HG02571 (cell line): ENCODE data around the gene FHL3.
A peak's percentile ranks its signal among the peaks of the same experiment; 100 is the strongest.
"Not testable (repeated sequence)": the region's sequence is repeated elsewhere in the genome, so short reads cannot be mapped to it uniquely, and the experiment has no call there.

ENCODE experiments used
- ATAC-seq: cut with Tn5 transposase; IDR thresholded peaks from one replicate; pipeline ENCODE4 v1.9.1; 2021; ENCODE audit warnings: mild to moderate bottlenecking, moderate library complexity; ENCODE audit not compliant: unreplicated experiment

Gene FHL3

DNA sequence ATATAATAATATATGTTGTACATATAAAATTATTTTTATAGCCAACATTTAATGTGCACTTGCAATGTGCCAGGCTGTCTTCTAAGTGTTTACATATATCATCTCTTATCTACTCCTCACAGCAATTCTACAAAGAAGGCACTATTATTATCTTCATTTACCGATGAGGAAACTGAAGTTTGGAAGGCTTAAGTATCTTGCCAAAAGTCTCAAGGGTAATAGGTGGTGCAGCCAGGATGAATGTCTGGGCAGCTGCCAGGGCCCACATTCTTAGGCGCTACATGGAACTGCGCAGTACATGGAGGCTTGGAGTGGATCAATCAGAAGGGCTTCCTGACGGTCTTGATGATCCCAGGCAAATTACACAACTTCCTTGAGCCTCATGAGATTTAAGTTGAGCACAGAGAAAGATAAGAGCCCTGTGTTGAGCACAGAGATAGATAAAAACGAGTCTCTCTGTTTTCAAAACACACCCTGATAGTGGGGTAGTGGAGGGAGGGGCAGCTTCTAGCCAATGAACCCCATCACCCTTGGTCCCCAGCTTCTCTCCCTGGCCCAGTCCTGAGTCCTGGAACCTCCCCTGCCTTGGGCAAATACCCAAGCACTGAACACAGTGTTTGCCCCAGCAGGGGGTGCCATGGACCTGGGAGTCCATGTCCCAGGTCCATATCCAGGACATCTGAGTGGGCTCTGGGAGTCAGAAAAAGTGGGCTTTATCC, 32.1 kb upstream of the FHL3 start:
- no peak for ATAC-seq

DNA sequence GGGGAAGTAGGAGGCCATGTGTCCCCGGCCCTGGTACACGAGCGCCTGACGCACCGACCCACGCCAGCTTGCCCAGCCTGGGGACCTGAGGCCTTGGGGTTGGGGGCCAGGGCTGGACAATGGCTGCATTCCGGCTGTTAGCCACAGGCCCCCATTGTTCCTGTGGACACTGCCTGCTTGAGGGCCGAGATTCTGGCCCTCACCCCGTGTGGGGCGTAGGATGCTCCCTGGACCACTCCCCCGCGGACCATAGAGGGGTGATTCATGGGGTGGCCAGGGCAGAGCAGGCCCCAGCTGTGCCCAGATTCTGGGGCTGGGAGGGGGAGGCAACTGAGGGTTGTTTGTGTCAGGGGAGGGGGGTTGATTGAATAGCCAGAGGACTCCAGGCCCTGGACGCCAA, 29.6 kb upstream of the FHL3 start:
- ATAC-seq: no peak

DNA sequence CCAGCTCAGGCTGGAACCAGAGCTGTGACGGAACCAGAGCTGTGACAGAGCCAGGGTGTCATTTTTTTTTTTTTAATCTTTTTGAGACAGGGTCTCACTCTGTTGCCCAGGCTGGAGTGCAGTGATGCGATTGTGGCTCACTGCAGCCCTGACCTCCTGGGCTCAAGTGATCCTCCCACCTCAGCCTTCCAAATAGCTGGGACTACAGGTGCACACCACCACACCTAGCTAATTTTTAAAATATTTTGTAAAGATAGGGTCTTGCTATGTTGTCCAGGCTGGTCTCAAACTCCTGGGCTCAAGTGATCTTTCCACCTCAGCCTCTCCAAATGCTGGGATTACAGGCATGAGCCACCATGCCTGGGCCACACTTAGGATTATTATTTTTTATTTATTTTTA, 27.7 kb upstream of the FHL3 start:
- not testable (repeated sequence) for ATAC-seq

DNA sequence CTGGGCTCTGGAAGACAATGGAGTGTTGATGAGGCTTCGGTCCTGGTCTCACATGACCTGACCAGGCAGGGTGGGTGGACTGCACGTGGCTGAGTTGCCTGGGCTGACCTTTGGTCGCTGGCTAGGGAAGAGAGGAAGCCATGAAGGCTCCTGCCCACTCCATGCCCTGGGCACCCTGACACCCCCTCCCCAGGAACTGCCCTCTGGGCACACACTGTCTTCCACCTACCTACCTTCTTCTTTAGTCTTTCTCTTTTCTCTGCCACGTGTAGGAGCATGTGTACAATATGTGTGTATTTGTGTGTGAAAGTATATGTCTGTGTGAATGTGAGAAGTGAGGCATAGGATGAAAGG, 26.2 kb upstream of the FHL3 start:
- no peak for ATAC-seq

DNA sequence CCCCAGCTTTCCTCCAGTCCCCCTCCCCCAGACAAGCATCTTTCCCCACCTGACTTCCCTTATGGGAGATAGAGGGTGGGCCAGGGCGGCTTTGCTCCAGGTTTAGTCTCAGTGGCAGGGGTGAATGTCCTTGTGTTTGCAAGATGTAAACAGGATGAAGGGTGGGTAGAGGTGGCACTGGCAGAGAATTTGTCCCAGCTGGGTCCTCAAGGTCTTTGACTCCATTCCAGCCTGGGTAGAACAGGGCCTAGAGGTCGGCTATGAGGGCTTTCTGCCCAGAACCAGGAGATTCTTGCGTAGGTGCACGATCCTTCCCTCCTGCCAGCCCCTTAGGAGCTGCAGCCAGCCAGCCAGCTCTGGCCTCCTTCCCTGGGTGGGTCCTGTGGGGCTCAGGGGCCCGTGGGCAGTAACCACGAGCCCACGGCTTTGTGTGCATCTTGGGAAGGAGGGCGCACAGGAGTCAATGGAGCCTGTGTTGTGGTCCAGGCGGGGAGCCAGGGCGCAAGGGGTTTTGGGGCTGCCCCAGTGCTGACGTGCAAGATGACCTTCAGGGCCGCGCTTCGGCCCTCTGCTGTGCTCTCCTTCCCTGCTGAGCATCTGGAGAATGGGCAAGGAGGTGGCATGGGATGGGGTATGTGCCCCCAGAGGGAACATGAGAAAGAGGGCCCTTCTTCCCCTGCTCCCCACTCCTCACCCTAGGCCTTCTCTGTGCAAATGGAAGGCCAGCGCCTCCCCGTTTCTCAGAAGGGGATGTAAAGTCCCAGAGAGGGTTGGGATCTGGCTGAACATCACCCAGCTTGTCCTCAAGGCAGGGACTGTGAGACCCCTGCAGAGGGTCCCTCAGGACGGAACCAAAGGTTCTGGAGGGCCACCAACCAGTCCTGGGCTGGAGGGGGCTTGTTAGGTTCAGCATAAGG, 25.5 kb upstream of the FHL3 start:
- no peak for ATAC-seq

DNA sequence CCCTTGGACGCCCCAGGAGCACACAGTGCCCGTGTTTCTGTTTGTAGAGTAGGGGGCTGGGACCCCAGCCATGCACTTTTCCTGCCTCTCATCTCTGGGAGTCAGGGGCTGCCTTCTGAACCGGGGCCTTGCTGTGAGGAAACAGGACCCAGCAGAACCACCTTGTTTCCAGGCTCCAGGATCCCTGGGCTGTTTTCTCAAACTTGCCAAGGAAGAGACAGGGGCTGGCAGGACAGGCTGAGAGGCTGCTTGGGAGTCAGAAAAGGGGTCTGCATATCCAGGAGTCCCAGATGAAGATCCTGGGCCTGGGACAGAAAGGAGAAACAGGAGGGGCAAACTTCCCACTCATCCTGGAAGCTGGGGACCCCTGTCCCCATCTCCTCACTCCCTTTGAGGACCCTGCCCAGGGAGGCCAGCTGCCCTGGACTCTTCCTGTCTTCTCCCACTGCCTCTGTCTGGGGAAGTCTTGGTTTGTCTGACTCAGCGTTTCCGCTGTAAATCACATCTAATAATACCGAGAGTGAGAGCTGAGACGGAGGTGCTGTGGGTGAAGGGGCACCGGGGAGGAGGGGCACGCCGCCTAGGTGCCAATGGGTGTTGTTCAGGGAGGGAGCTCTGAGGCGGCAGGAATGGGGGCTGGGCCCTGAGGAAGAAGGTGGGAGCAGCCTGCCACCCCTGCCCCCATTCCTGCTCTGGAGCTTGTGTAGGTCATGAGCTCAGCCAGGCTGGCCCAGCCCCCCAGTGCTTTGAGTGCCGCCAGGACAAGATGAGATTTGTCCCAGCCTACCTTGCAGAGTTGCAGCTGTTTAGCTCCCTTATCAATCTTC, 24.6 kb upstream of the FHL3 start:
- peak; percentile 37 for ATAC-seq

DNA sequence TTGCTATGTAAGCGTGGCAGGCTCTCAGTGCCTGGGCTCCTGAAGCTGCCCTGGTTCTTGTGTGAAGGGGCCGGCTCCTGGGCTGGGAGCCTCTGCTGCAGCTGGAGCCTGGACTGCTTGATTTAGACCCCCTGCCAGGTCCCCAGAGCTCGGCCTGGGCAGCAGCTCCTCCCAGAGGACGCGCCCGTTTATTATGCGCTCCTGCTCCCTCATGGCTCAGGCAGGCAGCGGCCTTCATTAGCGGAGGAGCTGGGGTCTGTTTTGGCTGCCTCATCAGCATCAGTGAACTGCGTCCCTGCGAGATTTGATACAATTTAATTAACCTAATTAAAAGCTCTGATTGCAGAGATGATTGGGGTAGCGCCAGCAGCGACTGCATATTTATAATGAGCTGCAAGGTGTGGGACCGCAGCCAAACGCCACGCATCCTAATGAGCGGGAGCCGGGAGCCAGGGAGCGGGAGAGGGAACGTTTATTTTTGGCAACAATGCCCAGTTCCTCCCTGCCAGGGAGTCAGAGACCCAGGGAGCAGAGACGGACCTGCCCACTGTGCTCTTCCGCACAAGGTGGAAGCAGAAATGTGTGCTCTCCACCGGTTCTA, 23.9 kb upstream of the FHL3 start:
- ATAC-seq: no peak

DNA sequence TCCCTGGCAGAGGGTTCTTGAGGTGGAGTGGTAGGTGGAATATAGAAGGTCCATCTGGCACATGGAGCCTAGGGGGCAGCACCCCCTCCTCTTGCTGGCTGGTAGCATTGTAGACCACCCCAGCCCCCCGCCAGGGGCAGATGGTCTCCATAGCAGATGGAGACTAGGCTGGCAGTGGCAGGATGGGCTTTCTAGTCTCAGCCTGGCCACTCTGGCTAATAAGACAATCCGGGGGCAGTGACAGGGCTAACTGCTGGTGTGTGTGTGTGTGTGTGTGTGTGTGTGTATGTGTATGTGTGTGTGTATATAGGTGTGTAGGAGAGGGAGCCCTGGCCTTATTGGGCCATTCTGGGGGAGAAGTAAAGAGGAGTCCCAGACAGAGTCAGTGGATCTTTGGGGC, 23.4 kb upstream of the FHL3 start:
- no peak for ATAC-seq

DNA sequence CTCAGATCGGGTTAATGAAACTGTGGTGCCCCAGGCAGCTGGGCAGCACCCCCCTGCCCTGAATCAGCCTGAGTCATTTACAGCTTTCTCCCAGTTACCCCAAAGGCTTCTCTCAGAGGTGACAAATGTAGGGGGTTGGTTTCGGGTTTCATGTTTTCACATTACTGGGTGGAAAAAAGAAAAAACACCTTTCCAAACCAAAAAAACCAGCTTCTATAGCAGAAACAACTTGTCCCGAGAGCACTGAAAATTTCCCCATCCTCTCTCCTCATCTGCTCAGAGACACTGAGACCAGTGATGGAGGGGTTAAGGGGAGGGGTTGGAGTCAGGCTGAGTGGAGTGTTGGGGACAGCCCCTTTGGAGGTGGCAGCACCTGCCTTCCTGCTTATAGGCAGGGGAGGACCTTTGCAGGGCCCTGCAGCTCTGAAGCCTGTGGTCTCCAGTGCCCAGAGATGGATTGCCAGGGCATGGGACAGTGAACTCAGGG, 22.8 kb upstream of the FHL3 start:
- ATAC-seq: peak; percentile 75

DNA sequence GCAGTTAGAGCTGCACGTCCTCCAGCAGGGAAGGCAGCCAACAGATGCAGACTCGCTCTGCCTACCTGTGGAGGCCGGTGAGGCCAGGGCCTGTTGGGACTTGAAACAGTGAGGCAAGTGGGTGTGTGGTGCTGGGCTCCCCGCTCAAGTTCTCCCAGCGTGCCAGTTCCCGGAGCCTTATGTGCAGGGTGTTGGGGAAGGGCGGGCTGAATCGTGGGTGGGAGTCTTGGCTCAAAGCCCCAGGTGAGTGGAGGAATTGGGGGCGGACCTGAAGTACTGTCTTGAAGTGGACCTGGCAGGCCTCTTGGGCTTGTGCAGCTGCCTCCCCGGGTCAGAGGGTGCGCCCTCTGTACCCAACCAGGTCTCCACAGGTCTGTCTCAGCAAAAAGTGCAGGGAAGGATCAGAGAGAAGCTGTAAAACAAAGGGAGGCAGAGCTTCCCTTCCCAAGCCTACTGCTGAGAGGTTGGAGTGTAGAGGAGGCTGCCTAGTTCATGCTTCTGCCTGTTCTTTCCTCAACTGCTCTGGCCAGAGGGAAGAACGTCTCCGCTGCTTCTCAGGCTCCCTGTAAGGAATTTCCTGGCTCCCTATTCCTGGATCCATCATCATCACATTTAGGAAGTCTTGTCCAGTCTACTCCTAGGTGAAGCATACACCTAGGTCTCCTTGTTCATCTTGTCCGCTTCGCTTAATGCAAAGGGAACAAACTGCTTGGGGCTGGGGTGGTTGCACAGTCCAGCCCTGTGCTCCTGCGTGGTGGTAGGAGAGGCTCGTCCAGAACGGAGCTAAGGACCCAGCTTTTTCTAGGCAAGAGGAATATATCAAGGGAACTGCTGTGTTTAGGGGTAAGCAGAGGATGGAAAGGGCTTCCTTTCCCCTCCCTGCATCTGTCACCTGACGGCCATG, 22.1 kb upstream of the FHL3 start:
- no peak for ATAC-seq

DNA sequence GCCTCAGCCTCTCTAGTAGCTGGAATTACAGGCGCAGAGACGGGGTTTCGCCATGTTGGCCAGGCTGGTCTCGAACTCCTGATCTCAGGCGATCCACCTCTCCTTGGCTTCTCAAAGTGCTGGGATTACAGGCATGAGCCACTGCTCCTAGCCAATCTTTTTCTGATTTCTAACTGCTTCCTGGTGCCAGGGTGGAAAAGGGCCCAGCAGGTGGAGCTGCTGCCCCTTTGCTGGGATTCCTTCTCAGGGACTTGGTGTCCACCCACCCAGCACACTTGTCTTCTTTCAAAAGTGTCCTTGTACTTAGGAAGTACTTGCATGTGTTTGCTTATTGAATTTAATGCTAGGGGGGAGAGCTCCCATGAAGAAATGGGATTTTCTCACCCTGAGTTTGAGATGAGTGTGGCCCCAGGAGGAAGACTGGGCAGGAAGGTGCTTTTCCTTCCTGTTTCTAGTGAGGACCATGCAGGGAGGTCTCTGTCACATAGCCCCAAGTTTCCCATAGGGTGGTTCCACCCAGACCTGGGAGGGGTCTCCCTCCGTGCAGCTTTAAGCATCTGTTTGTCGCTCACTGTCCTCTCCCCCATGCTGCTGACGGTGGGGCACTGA, 21.4 kb upstream of the FHL3 start:
- ATAC-seq: no peak

DNA sequence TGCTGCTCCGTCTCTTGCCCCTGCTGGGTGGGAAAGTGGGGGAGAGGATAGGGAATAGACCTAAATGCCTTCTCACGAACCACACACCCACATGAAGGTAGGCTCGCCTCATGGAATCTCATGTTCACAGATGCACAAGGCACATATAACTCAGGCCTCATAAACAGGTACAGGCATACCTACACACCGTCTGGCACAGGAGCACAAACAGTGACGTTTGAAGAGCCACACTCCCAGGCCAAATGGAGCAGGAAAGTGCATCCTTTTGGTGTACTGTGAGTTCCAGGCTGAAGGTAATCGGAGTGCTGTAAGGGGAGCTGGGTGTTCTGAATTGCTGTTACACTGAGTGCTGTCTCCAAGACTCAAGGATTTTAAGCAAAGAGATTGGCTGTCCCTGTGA, 20.4 kb upstream of the FHL3 start:
- ATAC-seq: no peak

DNA sequence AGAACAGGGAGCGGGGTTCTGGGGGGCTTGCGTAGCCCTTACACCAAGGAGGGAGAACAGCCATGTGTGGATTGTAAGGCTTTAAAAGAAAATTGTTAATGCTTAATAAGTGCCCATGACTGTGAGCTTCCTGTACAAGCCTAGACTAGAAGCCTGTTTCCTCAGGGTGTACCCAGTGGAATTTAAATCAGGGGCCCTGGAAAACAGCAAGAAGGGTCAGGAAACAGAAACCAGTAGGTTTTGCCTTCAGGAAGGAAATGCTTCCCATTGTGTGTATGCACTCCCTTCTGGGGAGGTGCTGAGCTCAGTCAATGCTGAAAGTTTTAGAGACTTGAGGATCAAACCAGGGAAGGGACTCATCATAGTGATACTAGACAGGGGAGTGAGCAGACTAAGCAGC, 19.9 kb upstream of the FHL3 start:
- ATAC-seq: no peak

DNA sequence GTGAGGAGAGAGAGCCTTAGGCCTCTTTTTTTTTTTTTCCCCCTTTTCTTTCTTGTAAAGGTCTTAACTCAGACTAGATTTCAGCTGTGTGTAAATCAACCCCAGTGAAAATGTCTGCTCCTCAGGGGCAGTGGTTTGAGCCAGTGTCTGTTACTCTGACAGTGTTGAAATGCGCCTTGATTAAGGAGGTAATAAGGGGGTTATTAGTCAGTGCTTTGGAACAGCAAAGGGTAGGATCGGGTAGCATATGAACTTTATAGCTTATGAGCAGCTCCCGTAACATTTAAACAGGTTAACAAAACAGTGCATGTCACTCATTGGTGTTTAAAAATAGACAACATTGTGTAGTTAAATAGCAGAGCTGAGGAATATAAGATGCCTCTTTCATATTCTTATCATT, 17.5 kb upstream of the FHL3 start:
- ATAC-seq: no peak

DNA sequence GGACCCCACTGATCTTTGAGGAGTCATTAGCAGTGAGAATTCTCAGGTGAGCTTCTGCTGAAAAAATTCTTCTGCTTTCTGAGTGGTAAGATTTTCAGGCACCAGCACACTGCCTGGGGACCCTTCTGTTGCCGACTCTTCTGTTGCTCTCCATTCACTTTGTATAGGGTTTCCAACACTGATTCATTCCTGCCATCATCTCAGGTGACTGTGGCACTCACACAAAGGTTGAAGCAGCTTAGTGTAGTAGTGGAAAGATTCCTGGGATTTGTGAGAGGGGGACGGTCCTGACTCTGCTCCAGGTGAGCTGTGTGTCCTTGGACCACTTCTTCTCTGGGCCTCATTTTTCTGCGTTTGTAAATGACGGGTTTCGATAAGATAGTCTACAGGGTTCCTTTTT, 16.7 kb upstream of the FHL3 start:
- ATAC-seq: no peak

DNA sequence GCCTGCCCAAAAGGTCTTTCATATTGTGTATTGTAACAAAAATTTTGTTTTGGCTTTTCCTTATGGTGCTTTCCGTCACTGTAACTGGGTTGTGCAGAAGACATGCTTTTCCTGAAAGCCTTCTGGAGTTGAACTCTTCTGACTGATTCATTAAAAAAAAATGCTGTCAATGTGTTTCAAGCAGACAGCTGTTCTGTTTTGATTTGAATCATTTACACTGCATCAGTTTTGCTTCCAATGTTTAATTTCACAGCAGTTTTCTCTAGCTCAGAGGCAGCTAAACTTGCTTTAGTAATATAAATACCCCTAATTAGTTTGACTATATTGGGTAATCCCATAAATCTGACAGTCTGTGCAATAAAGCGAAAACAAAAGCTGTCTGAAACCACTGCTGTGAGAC, 15.1 kb upstream of the FHL3 start:
- no peak for ATAC-seq

DNA sequence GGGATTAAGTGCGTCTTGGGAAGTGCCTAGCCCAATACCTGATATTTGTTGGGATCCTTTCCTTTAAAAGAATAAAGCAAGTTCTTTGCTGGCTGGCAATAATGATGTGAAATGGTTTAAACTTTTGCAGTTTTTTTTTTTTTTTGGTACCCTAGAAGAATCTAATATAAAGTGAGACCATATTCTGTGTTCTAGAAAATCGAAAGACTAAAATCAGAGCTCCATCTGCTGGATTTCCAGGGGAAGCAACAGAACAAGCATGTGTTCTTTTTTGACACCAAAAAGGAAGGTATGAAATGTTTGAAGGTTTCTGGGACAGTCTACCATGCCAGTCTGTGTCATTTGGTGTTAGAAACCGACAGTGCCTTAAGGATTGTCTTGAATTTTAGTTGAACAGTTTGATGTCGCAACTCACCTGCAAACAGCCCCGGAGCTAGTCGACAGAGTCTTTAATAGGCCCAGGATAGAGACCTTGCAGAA, 13.6 kb upstream of the FHL3 start:
- no peak for ATAC-seq

DNA sequence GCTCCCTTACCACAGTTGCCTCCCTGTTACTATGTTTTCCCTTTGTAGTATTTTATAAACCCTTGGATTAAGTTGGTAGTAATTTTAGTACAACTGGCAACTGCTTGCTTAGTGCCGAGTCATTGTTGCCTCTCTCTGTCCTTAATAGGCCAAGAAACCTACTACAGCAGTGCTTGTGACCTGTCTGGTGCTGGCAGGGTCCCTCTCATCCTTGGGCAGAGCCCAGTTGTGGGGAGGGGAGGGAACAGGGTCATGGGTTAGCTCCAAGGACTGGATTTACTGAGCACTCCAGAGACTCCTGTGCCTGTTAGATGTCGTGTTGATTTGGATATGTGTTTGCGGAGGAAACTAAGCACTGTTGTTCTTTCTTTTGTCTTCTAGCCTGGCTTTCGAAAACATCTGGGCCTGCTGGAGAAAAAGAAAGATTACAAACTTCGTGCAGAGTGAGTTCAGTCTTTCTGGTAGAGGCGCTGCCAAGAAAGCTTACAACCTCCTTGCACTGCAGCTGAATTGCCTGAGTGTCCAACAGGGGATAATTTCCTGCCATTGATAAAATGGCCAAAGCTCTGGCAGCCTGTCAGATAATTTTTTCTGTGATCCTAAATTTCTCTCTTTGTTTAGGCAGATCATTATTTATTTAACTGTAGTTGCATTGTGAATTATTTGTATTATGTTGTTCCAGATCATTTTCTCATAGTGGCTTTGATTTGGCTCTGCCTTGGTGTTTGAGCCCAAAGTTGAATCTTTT, 10.8 kb upstream of the FHL3 start:
- no peak for ATAC-seq
